Chondrocyte (in vitro differentiated cells): ENCODE results near the gene AHI1. TPM values are rescaled to one million over a fixed set of nuclear protein-coding genes. Genes with fewer than 3 reads are reported as not detected.

Source experiments
- DNase-seq: peaks from one replicate; pipeline ENCODE4 v3.0.0; 2021; ENCODE audit warnings: mixed read lengths, low spot score
- H3K27ac Mint-ChIP-seq: one replicate; pipeline ENCODE4 v1.8.0; 2021; ENCODE audit warnings: mild to moderate bottlenecking, moderate library complexity, mixed read lengths; ENCODE audit not compliant: unreplicated experiment
- H3K27me3 Mint-ChIP-seq: 2 replicates; pipeline ENCODE4 v1.8.0; 2021; ENCODE audit warnings: low read depth, mixed read lengths
- H3K36me3 Mint-ChIP-seq: 2 replicates; pipeline ENCODE4 v1.8.0; 2021; ENCODE audit warnings: low read depth, mixed read lengths
- H3K4me1 Mint-ChIP-seq: 2 replicates; pipeline ENCODE4 v1.8.0; 2021; ENCODE audit warnings: low read depth, mild to moderate bottlenecking, mixed read lengths
- H3K4me3 Mint-ChIP-seq: one replicate; pipeline ENCODE4 v1.8.0; 2021; ENCODE audit warnings: mild to moderate bottlenecking, moderate library complexity, mixed read lengths; ENCODE audit not compliant: unreplicated experiment
- H3K9me3 Mint-ChIP-seq: 2 replicates; pipeline ENCODE4 v1.8.0; 2021; ENCODE audit warnings: low read depth, mixed read lengths
- CTCF ChIP-seq: fragments of 200-600 bp; sonication (generic); IDR thresholded peaks from 2 replicates; pipeline ENCODE4 v1.5.0; 2021; ENCODE audit warnings: antibody characterized with exemption, mild to moderate bottlenecking, moderate library complexity
- total RNA-seq: library from RNA; stranded (reverse); gene quantifications from 3 replicates; pipeline ENCODE4 v1.2.1, GENCODE V29; 2021

Gene AHI1
- total RNA-seq, 1 donor from 2014 or later: 14.8 TPM

DNA sequence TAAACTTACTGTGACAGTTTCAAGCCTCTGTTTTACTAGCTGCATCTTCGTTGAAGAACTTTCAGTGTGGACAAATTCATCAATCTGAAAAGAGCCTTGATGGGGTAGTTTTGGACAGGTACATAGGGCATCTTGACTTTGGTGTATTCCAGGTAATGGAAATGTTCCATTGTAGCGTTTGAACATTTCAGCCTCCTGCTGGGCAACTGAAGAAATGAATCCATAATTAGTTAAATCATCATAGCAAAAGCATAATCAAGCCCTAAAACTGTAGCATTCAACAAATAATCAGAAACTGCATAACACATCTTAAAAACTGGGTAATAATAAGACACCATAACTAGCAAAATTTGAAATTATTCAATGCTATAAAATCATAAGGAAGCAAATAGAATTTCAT, 86.2 kb downstream of the AHI1 start:
- DNase-seq: no peak
- Mint-ChIP-seq H3K4me3 (no peak overlapping the region), H3K27ac (no peak overlapping the region), H3K36me3 (peaks cover 7% of the 10 kb centered on the region), H3K4me1 (no peaks in the 10 kb centered on the region), H3K9me3 (no peaks in the 10 kb centered on the region), H3K27me3 (no peaks in the 10 kb centered on the region)
- peak; percentile 62 for TF ChIP-seq CTCF

- peaks cover 7% of the 10 kb centered on the region for H3K36me3 Mint-ChIP-seq
- H3K9me3 Mint-ChIP-seq: no peaks in the 10 kb centered on the region
- no peak for DNase-seq
- no peak overlapping the region for H3K4me3 Mint-ChIP-seq
- H3K27ac Mint-ChIP-seq: no peak overlapping the region
- H3K27me3 Mint-ChIP-seq: no peaks in the 10 kb centered on the region
- TF ChIP-seq CTCF: no peak
- H3K4me1 Mint-ChIP-seq: no peaks in the 10 kb centered on the region
These were observed 86.7 kb downstream of the AHI1 start for GRCh38 chr6:135410856-135411255.

DNA sequence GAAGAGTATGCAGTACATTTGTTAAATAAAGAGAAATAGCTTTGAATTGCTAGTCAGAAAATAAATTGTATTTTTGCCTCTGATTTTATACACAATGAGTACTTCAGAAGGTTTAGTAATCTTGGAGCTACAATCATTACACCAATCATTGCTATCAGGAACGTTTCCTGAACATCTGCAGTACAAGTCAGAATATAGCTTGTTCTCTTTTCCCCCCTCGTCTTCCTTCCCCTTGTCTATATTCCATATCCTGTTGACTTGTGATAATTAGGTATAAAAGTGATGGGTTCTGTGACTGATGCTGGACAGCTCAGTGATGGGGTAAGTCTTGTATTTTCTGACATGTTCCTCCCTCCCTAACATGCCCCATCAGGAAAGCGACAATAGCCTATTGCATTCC, 94.0 kb downstream of the AHI1 start:
- Mint-ChIP-seq H3K4me1 (no peaks in the 10 kb centered on the region), H3K36me3 (peaks cover 10% of the 10 kb centered on the region), H3K4me3 (no peak overlapping the region), H3K27ac (no peak overlapping the region), H3K27me3 (no peaks in the 10 kb centered on the region), H3K9me3 (no peaks in the 10 kb centered on the region)
- no peak for DNase-seq
- no peak for TF ChIP-seq CTCF

DNA sequence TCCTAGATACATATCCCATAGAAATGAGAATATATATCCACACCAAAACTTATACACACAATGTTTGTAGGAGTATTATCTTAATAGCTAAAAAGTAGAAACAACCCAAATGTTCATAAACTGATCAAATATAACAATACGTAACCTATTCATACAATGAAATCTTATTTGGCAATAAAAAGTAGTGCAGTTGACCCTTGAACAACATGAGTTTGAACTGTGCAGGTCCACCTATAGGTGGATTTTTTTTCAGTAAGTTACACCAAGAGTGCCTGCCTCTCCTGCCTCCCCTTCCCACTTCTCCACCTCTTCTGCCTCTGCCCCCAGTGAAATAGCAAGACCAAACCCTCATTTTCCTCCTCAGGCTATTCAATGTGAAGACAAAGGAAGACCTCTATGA, 95.2 kb downstream of the AHI1 start:
- DNase-seq: no peak
- Mint-ChIP-seq H3K36me3 (peaks cover 10% of the 10 kb centered on the region), H3K4me1 (no peaks in the 10 kb centered on the region), H3K27ac (no peak overlapping the region), H3K9me3 (no peaks in the 10 kb centered on the region), H3K4me3 (no peak overlapping the region), H3K27me3 (no peaks in the 10 kb centered on the region)
- no peak for TF ChIP-seq CTCF

GRCh38 chr6:135397172-135397952, 100.2 kb downstream of the AHI1 start:
- DNase-seq: no peak
- TF ChIP-seq CTCF: no peak
- Mint-ChIP-seq H3K4me1 (no peaks in the 10 kb centered on the region), H3K27ac (no peak overlapping the region), H3K36me3 (peaks cover 10% of the 10 kb centered on the region), H3K27me3 (no peaks in the 10 kb centered on the region), H3K9me3 (no peaks in the 10 kb centered on the region), H3K4me3 (no peak overlapping the region)
